ENCODE data around the gene INPP5D.

The INPP5D gene

DNA sequence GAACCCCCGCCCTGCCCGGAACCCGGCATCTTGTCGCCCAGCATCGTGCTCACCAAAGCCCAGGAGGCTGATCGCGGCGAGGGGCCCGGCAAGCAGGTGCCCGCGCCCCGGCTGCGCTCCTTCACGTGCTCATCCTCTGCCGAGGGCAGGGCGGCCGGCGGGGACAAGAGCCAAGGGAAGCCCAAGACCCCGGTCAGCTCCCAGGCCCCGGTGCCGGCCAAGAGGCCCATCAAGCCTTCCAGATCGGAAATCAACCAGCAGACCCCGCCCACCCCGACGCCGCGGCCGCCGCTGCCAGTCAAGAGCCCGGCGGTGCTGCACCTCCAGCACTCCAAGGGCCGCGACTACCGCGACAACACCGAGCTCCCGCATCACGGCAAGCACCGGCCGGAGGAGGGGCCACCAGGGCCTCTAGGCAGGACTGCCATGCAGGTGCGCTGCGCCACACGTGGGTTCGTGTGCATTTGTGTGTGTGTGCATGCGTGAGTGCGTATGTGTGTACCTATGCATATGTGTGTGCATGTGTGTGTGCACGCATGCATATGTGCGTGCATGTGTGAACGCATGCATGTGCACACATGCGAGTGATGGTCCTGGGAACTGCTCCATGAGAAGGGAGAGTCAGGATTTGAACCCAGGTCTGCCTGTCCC, 144.3 kb downstream of the INPP5D start:
- TF ChIP-seq EZH2phosphoT487 (conservative IDR thresholded peaks at IDR 0.05; ENCODE audit: low read length): no peak
- TF ChIP-seq, protein P1, sequence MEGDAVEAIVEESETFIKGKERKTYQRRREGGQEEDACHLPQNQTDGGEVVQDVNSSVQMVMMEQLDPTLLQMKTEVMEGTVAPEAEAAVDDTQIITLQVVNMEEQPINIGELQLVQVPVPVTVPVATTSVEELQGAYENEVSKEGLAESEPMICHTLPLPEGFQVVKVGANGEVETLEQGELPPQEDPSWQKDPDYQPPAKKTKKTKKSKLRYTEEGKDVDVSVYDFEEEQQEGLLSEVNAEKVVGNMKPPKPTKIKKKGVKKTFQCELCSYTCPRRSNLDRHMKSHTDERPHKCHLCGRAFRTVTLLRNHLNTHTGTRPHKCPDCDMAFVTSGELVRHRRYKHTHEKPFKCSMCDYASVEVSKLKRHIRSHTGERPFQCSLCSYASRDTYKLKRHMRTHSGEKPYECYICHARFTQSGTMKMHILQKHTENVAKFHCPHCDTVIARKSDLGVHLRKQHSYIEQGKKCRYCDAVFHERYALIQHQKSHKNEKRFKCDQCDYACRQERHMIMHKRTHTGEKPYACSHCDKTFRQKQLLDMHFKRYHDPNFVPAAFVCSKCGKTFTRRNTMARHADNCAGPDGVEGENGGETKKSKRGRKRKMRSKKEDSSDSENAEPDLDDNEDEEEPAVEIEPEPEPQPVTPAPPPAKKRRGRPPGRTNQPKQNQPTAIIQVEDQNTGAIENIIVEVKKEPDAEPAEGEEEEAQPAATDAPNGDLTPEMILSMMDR (IDR thresholded peaks at IDR 0.05; ENCODE audit: insufficient read depth, low read length, poor library complexity, severe bottlenecking): no peak

DNA sequence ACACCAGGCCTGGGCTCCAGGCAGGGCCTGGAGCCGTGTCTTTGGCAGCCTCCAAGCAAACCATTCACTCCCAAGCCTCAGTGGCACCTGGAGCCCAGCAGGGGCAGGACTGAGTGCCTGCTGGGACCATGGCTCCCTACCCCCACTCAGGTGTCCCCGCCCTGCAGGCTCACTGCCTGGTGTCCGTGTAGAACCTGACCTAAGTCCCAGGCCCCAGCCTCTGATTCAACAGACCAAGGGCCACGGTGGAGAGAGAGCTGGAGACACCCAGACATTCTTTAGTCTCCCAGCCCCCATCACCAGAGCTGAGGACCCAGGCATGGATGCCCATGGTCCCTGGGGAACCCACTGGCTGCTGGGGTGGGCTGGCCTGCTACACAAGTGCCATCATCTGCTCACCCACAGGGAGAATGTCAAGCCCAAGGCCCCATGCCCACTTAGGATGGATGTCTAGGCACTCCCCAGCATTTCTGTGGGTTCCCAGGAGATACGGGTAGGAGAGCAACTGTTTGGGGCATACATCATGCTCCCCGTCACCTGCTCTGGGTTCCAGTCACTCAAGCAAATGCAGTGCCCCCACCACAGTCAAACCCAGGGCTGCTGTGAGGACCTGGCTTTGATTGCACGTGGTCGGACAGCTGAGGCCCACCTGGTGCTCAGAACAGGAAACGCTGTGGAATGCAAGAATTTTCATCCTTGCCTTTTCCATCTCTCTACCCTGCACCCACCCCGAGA, 148.4 kb downstream of the INPP5D start:
- Histone ChIP-seq H3K4me2 (ENCODE audit: low read depth, low read length, poor library complexity, severe bottlenecking) (no peak overlapping the region), H2AFZ (ENCODE audit: low read depth, low read length, severe bottlenecking) (no peak overlapping the region), H3F3A (ENCODE audit: insufficient read depth) (no peaks in the 10 kb centered on the region), H3K79me2 (ENCODE audit: insufficient read depth, low read length) (no peaks in the 10 kb centered on the region), H3K27ac (ENCODE audit: low read depth, low read length) (no peak overlapping the region), H3K27me3 (ENCODE audit: low read length) (no peaks in the 10 kb centered on the region), H3K9me2 (replicated peaks; ENCODE audit: insufficient read depth, low read length) (no peaks in the 10 kb centered on the region), H3K9me3 (ENCODE audit: insufficient read depth, low read length) (no peaks in the 10 kb centered on the region), H3K9ac (ENCODE audit: low read length) (no peak overlapping the region), H3K4me3 (ENCODE audit: insufficient read depth, low read length, poor library complexity, severe bottlenecking) (no peak overlapping the region), H4K20me1 (ENCODE audit: low read depth, low read length) (no peaks in the 10 kb centered on the region), H3K36me3 (ENCODE audit: low read length) (no peaks in the 10 kb centered on the region)
- TF ChIP-seq EZH2phosphoT487 (conservative IDR thresholded peaks at IDR 0.05; ENCODE audit: low read length): no peak
- TF ChIP-seq, protein P1 (IDR thresholded peaks at IDR 0.05; ENCODE audit: insufficient read depth, low read length, poor library complexity, severe bottlenecking): no peak

More for the DNA sequence above, 144.3 kb downstream of the INPP5D start:
- Histone ChIP-seq H3K9me3 (ENCODE audit: insufficient read depth, low read length) (no peaks in the 10 kb centered on the region), H4K20me1 (ENCODE audit: low read depth, low read length) (no peaks in the 10 kb centered on the region), H3K27me3 (ENCODE audit: low read length) (no peaks in the 10 kb centered on the region), H3K4me3 (ENCODE audit: insufficient read depth, low read length, poor library complexity, severe bottlenecking) (no peak overlapping the region), H3K27ac (ENCODE audit: low read depth, low read length) (no peak overlapping the region), H3K4me2 (ENCODE audit: low read depth, low read length, poor library complexity, severe bottlenecking) (no peak overlapping the region), H2AFZ (ENCODE audit: low read depth, low read length, severe bottlenecking) (no peak overlapping the region), H3K36me3 (ENCODE audit: low read length) (no peaks in the 10 kb centered on the region), H3K79me2 (ENCODE audit: insufficient read depth, low read length) (no peaks in the 10 kb centered on the region), H3K9me2 (replicated peaks; ENCODE audit: insufficient read depth, low read length) (no peaks in the 10 kb centered on the region), H3F3A (ENCODE audit: insufficient read depth) (no peaks in the 10 kb centered on the region), H3K9ac (ENCODE audit: low read length) (no peak overlapping the region)

DNA sequence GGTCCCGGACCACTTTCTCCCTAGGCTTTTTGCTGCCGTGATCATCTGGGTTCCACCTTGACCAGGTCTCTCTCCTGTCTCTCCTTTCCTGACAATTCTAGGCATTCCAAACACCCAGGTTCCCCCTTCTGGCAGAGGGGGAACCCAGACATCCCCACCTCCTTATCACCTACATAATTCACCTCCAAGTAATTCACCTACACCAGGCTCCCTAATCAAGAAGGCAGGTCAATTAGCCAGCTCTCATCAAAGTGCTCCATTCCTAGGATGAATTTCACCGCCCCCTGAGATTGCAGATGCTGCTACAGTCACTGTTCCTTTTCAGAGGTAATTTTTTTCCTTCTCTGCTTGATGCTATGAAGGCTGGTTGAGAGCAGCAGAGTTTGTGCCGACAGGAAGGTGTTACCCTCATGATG, 149.0 kb downstream of the INPP5D start:
- Histone ChIP-seq H3K36me3 (ENCODE audit: low read length) (no peaks in the 10 kb centered on the region), H4K20me1 (ENCODE audit: low read depth, low read length) (no peaks in the 10 kb centered on the region), H3K4me3 (ENCODE audit: insufficient read depth, low read length, poor library complexity, severe bottlenecking) (no peak overlapping the region), H3K79me2 (ENCODE audit: insufficient read depth, low read length) (no peaks in the 10 kb centered on the region), H3K27ac (ENCODE audit: low read depth, low read length) (no peak overlapping the region), H2AFZ (ENCODE audit: low read depth, low read length, severe bottlenecking) (no peak overlapping the region), H3K4me2 (ENCODE audit: low read depth, low read length, poor library complexity, severe bottlenecking) (no peak overlapping the region), H3K9me3 (ENCODE audit: insufficient read depth, low read length) (no peaks in the 10 kb centered on the region), H3K9ac (ENCODE audit: low read length) (no peak overlapping the region), H3F3A (ENCODE audit: insufficient read depth) (no peaks in the 10 kb centered on the region), H3K9me2 (replicated peaks; ENCODE audit: insufficient read depth, low read length) (no peaks in the 10 kb centered on the region), H3K27me3 (ENCODE audit: low read length) (no peaks in the 10 kb centered on the region)
- no peak for TF ChIP-seq EZH2phosphoT487 (conservative IDR thresholded peaks at IDR 0.05; ENCODE audit: low read length)
- TF ChIP-seq, protein P1 (IDR thresholded peaks at IDR 0.05; ENCODE audit: insufficient read depth, low read length, poor library complexity, severe bottlenecking): no peak

Data from SU-DHL-6 (cell line).